Suprapubic skin (tissue), 4 donors: Measurements from ENCODE around the gene ARPC2. TPM values are rescaled to one million over a fixed set of nuclear protein-coding genes. Genes with fewer than 3 reads are reported as not detected.

Experiments
- DNase-seq, 2 donors: peaks; one replicate each; pipeline ENCODE4 v3.0.0-alpha.2; 2019; ENCODE audit warnings: low spot score in 2 of 2
- H3K27ac ChIP-seq: fragments of 200-600 bp; sonication (generic); one replicate; pipeline ENCODE4 v1.5.1; 2019
- H3K27me3 ChIP-seq: fragments of 200-600 bp; sonication (generic); one replicate; pipeline ENCODE4 v1.5.1; 2019
- H3K36me3 ChIP-seq: fragments of 200-600 bp; sonication (generic); one replicate; pipeline ENCODE4 v1.5.1; 2019
- H3K4me1 ChIP-seq: fragments of 200-600 bp; sonication (generic); one replicate; pipeline ENCODE4 v1.5.1; 2019
- H3K4me3 ChIP-seq: fragments of 200-600 bp; sonication (generic); one replicate; pipeline ENCODE4 v1.5.1; 2019; ENCODE audit warnings: mild to moderate bottlenecking
- H3K9me3 ChIP-seq: fragments of 200-600 bp; sonication (generic); one replicate; pipeline ENCODE4 v1.5.1; 2019
- EP300 ChIP-seq: sonication (generic); formaldehyde crosslinking; IDR thresholded peaks from one replicate; pipeline ENCODE4 v1.6.1; 2017; ENCODE audit warnings: antibody characterized with exemption
- POLR2A ChIP-seq, 2 donors: fragments of 450-650 bp; IDR thresholded peaks; one replicate each; pipeline ENCODE4 v1.6.1; 2017; ENCODE audit warnings: antibody characterized with exemption in 2 of 2, mild to moderate bottlenecking in 2 of 2, moderate library complexity in 2 of 2
- POLR2AphosphoS5 ChIP-seq, 3 donors: sonication (generic); formaldehyde crosslinking; IDR thresholded peaks; one replicate each; pipeline ENCODE4 v1.6.1; 2017; ENCODE audit warnings: antibody characterized with exemption in 3 of 3
- WGBS: methylation state at CpG from one replicate; pipeline ENCODE4 v1.1.5; 2018; 5-methylcytosine and 5-hydroxymethylcytosine counted together
- total RNA-seq, 4 donors: library from RNA; depleted of rRNA; stranded (reverse); fragments of >200 nt; gene quantifications; one replicate each; pipeline ENCODE4 v1.1.0, GENCODE V29; 2016
- TF ChIP-seq, protein P1 (sequence below), 2 donors: fragments of 200-600 bp in 1 of 2; fragments of 450-650 bp in 1 of 2; sonication (generic) in 1 of 2; IDR thresholded peaks; one replicate each; pipeline ENCODE4 v1.5.1; 2016 to 2019; ENCODE audit warnings: antibody characterized with exemption in 2 of 2, mild to moderate bottlenecking in 1 of 2, moderate library complexity in 1 of 2

ARPC2 gene
- total RNA-seq, 4 donors from 2014 or later: 267 to 384 (median 275) TPM

DNA sequence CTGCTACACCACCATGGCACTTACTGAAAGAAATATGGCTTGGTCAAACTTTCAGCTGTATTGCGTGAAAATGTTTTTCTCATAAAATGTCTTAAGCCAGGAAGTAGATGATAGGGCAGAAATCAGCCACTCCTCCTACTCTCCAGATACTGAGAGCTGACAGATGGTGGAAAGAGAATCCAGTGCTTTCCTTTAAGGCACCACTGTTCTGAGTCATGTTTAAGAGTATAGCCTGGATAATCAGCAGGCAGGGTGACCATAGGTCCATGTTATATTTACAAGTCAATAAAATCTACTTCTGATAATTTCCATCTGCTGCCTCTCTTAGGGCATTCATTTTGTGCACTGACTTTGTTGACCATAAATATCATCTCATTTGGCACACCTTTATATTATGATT, 21.9 kb downstream of the ARPC2 start:
- Histone ChIP-seq H3K27me3 (no peaks in the 10 kb centered on the region), H3K4me3 (no peak overlapping the region), H3K36me3 (peaks cover 98% of the 10 kb centered on the region), H3K4me1 (peaks cover 3% of the 10 kb centered on the region), H3K9me3 (no peaks in the 10 kb centered on the region), H3K27ac (no peak overlapping the region)
- 80% methylated on average over 1 of the region's 1 CpG for WGBS
- TF ChIP-seq, protein P1, sequence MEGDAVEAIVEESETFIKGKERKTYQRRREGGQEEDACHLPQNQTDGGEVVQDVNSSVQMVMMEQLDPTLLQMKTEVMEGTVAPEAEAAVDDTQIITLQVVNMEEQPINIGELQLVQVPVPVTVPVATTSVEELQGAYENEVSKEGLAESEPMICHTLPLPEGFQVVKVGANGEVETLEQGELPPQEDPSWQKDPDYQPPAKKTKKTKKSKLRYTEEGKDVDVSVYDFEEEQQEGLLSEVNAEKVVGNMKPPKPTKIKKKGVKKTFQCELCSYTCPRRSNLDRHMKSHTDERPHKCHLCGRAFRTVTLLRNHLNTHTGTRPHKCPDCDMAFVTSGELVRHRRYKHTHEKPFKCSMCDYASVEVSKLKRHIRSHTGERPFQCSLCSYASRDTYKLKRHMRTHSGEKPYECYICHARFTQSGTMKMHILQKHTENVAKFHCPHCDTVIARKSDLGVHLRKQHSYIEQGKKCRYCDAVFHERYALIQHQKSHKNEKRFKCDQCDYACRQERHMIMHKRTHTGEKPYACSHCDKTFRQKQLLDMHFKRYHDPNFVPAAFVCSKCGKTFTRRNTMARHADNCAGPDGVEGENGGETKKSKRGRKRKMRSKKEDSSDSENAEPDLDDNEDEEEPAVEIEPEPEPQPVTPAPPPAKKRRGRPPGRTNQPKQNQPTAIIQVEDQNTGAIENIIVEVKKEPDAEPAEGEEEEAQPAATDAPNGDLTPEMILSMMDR (IDR thresholded peaks at IDR 0.05): no peak
- TF ChIP-seq POLR2A (IDR thresholded peaks at IDR 0.05): no peak
- no peak for TF ChIP-seq EP300
- TF ChIP-seq POLR2AphosphoS5 (IDR thresholded peaks at IDR 0.05): no peak
- no peak for DNase-seq

DNA sequence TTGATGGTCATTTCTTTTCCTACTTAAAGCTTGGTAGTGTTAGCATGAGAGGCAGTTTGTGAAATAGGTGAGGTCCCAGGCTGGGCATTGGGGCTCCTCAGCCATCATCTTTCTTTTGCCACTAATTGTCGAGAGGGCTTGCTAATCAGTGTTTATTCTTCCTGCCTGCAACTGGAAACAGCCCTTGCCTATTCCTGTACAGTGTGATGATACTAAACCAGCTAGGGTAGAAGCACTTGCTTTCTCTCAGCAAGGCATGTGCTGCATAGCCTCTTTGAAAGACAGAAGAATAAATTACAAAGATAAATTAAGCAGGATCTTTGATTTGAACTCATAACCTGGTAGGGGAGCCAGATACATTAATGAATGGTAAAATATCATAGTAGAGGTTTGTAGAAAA, 27.2 kb downstream of the ARPC2 start:
- H3K4me1 ChIP-seq: peaks cover 3% of the 10 kb centered on the region
- WGBS: 72% methylated on average over 1 of the region's 1 CpG
- DNase-seq: no peak
- H3K9me3 ChIP-seq: no peaks in the 10 kb centered on the region
- H3K27ac ChIP-seq: no peak overlapping the region
- no peaks in the 10 kb centered on the region for H3K27me3 ChIP-seq
- no peak overlapping the region for H3K4me3 ChIP-seq
- TF ChIP-seq EP300: no peak
- TF ChIP-seq, protein P1 (IDR thresholded peaks at IDR 0.05): no peak
- no peak for TF ChIP-seq POLR2A (IDR thresholded peaks at IDR 0.05)
- TF ChIP-seq POLR2AphosphoS5 (IDR thresholded peaks at IDR 0.05): no peak
- H3K36me3 ChIP-seq: peaks cover 98% of the 10 kb centered on the region

DNA sequence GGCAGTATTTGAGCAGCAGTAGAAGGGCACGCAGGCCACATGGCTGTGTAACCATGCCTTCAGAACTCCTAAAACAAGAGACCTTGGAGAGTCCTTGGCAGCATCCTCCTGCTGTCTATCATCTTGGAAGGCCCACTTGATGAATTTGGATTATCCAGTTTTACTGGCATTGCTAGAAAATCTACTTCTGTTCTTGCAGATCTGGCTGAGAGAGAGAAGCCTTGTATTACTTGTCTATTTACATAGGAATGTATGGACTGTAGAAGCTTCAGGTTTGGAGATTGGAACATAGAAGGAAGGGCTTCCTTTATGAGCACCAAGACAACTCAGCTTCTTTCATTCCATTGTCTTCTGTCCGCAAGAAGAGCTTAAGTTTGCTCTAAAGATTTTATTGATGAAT, 27.7 kb downstream of the ARPC2 start:
- WGBS: 84% methylated on average over 2 of the region's 2 CpGs
- Histone ChIP-seq H3K4me1 (peaks cover 3% of the 10 kb centered on the region), H3K9me3 (no peaks in the 10 kb centered on the region), H3K27me3 (no peaks in the 10 kb centered on the region), H3K36me3 (peaks cover 98% of the 10 kb centered on the region), H3K27ac (no peak overlapping the region), H3K4me3 (no peak overlapping the region)
- no peak for DNase-seq
- no peak for TF ChIP-seq POLR2AphosphoS5 (IDR thresholded peaks at IDR 0.05)
- no peak for TF ChIP-seq EP300
- TF ChIP-seq POLR2A (IDR thresholded peaks at IDR 0.05): no peak
- TF ChIP-seq, protein P1 (IDR thresholded peaks at IDR 0.05): no peak

DNA sequence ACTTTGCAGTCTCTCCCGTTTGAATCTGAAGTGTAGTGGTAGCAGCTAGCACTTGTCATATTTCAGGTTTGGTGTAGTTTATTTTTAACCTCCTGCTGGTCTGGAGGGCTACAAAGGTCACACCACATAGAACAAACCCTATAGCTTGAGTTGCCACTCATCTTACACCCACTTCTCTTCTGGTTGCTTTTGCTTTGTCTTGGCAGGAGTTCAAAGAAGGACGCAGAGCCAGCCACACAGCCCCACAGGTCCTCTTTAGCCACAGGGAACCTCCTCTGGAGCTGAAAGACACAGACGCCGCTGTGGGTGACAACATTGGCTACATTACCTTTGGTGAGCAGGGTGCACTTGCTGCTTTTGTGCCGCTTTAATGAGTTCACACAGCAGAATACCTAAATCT, 28.2 kb downstream of the ARPC2 start:
- peaks cover 98% of the 10 kb centered on the region for H3K36me3 ChIP-seq
- H3K27me3 ChIP-seq: no peaks in the 10 kb centered on the region
- WGBS: 73% methylated on average over 5 of the region's 5 CpGs
- H3K4me1 ChIP-seq: peaks cover 3% of the 10 kb centered on the region
- DNase-seq: no peak
- no peak overlapping the region for H3K27ac ChIP-seq
- H3K4me3 ChIP-seq: no peak overlapping the region
- TF ChIP-seq, protein P1 (IDR thresholded peaks at IDR 0.05): no peak
- TF ChIP-seq POLR2A (IDR thresholded peaks at IDR 0.05) (no peak), POLR2AphosphoS5 (IDR thresholded peaks at IDR 0.05) (no peak), EP300 (no peak)
- H3K9me3 ChIP-seq: no peaks in the 10 kb centered on the region

DNA sequence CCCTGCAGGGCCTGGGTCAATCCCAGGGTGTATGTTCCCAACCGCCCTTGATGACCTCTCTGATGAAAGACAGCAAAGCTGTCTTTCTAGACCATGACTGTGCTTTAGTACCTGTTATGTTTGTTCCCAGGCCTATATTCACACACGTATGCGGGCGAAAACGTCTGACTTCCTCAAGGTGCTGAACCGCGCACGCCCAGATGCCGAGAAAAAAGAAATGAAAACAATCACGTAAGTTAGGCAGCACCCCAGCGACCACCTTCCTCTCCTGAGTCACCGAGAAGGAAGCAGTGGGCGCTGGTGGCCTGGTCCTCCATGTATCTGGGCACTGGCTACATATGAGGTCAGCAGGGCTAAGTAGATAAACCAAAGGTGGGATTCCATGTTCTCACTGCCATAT, 32.7 kb downstream of the ARPC2 start:
- 95% methylated on average over 13 of the region's 13 CpGs for WGBS
- peaks cover 100% of the 10 kb centered on the region for H3K36me3 ChIP-seq
- H3K4me1 ChIP-seq: no peaks in the 10 kb centered on the region
- H3K4me3 ChIP-seq: no peak overlapping the region
- H3K27me3 ChIP-seq: no peaks in the 10 kb centered on the region
- no peaks in the 10 kb centered on the region for H3K9me3 ChIP-seq
- DNase-seq: peak in 1 of 2 donors; percentile 26
- TF ChIP-seq EP300: no peak
- no peak for TF ChIP-seq POLR2AphosphoS5 (IDR thresholded peaks at IDR 0.05)
- TF ChIP-seq POLR2A (IDR thresholded peaks at IDR 0.05): no peak
- TF ChIP-seq, protein P1 (IDR thresholded peaks at IDR 0.05): no peak
- no peak overlapping the region for H3K27ac ChIP-seq
